CD4-positive, CD25-positive, alpha-beta regulatory T cell (primary cell): Measurements from ENCODE around the gene MAST1. TPM values are rescaled to one million over a fixed set of nuclear protein-coding genes. Genes with fewer than 3 reads are reported as not detected.

Experiments used
- ATAC-seq, 2 donors: fragments of 150-1000 bp; cut with Tn5 transposase; one replicate each; pipeline ENCODE4 v1.10.0; 2021; ENCODE audit warnings: low read depth in 2 of 2, moderate number of reproducible peaks in 2 of 2, moderate library complexity in 1 of 2
- DNase-seq, 3 donors: peaks; one replicate each; pipeline versions ENCODE4 v3.0.0 to v3.0.0-alpha.2; 2012 to 2022; ENCODE audit warnings: mixed read lengths in 1 of 3
- H3K27ac ChIP-seq: one replicate; pipeline ENCODE4 v1.7.0; 2013; ENCODE audit warnings: mild to moderate bottlenecking, low read length; ENCODE audit not compliant: insufficient read depth, poor library complexity, severe bottlenecking
- H3K27me3 ChIP-seq: one replicate; pipeline ENCODE4 v1.7.0; 2013; ENCODE audit warnings: low read length; ENCODE audit not compliant: control insufficient read depth, insufficient read depth
- H3K36me3 ChIP-seq: one replicate; pipeline ENCODE4 v1.7.0; 2013; ENCODE audit warnings: mild to moderate bottlenecking, low read length, moderate library complexity; ENCODE audit not compliant: control insufficient read depth, insufficient read depth
- H3K4me1 ChIP-seq: 2 replicates; pipeline ENCODE4 v1.7.0; 2013; ENCODE audit warnings: mild to moderate bottlenecking, low read length; ENCODE audit not compliant: insufficient read depth, control insufficient read depth, poor library complexity, severe bottlenecking
- H3K4me3 ChIP-seq: one replicate; pipeline ENCODE4 v1.7.0; 2013; ENCODE audit warnings: low read depth, mild to moderate bottlenecking, low read length, moderate library complexity
- H3K9me3 ChIP-seq, 2 experiments: 1 replicate in 1 of 2; 2 replicates in 1 of 2; pipeline ENCODE4 v1.7.0; 2013; ENCODE audit warnings: low read length in 2 of 2, mild to moderate bottlenecking in 1 of 2, moderate library complexity in 1 of 2; ENCODE audit not compliant: control insufficient read depth in 2 of 2
- H3K27ac Mint-ChIP-seq, 3 donors: one replicate each; pipeline ENCODE4 v1.8.0; 2020 to 2022; ENCODE audit warnings: mild to moderate bottlenecking in 3 of 3, mixed read lengths in 3 of 3, moderate library complexity in 2 of 3
- H3K27me3 Mint-ChIP-seq: one replicate; pipeline ENCODE4 v1.8.0; 2022; ENCODE audit warnings: mild to moderate bottlenecking, mixed read lengths
- H3K36me3 Mint-ChIP-seq: one replicate; pipeline ENCODE4 v1.8.0; 2020; ENCODE audit warnings: mixed read lengths
- H3K4me1 Mint-ChIP-seq, 4 donors: one replicate each; pipeline ENCODE4 v1.8.0; 2020 to 2022; ENCODE audit warnings: mixed read lengths in 4 of 4, mild to moderate bottlenecking in 1 of 4
- H3K4me3 Mint-ChIP-seq, 4 donors: one replicate each; pipeline ENCODE4 v1.8.0; 2020 to 2022; ENCODE audit warnings: mild to moderate bottlenecking in 4 of 4, mixed read lengths in 4 of 4, moderate library complexity in 3 of 4
- H3K9me3 Mint-ChIP-seq, 7 donors: one replicate each; pipeline ENCODE4 v1.8.0; 2020 to 2022; ENCODE audit warnings: mixed read lengths in 7 of 7, mild to moderate bottlenecking in 3 of 7, moderate library complexity in 2 of 7
- polyA plus RNA-seq, 4 donors: library from polyadenylated mRNA; unstranded; fragments of 300-500 nt; fragmentation: Illumina TruSeq; gene quantifications; one replicate each; pipeline ENCODE4 v1.2.3, GENCODE V29; 2021
- total RNA-seq: library from RNA; stranded (reverse); gene quantifications from one replicate; pipeline ENCODE4 v1.2.3, GENCODE V29; 2022

The MAST1 gene
- total and polyA plus RNA-seq, 5 donors from 2014 or later, result 0.05 to 1.8 (median 0.73) TPM; not detected in 1

DNA sequence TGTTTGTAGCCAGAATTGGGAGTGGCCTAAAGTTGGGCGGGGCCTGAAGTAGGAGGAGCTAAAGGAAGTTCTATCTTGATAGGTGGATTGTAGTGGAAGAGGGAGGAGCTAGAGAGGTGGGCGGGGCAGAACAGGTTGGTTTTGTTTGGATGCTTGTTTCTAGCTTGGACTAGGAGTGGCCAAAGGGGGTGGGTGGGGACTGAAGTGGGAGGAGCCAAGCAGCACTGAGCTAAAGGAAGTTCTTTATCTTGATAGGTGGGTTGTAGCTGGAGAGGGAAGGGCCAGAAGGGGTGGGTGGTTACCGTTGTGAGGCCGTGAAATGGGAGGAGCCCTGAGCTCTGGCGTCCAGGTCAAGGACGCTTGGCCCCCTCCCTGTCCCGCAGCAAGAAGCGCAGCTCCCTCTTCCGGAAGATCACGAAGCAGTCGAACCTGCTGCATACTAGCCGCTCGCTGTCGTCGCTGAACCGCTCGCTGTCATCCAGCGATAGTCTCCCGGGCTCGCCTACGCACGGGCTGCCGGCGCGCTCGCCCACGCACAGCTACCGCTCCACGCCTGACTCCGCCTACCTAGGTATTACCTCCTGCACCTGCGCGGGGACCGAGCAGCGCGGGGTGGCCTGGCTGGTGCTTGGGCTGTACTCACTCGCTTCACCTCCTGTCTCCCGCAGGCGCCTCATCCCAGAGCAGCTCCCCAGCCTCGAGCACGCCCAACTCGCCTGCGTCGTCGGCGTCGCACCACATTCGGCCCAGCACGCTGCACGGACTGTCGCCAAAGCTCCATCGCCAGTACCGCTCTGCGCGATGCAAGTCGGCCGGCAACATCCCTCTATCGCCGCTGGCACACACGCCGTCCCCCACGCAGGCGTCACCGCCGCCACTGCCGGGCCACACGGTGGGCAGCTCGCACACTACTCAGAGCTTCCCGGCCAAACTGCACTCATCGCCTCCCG lies 34.9 kb downstream of the MAST1 start:
- Mint-ChIP-seq H3K4me1 (peaks cover 0 to 14% (median 3%) of the 10 kb centered on the region in 4 donors), H3K27me3 (peaks cover 5% of the 10 kb centered on the region), H3K27ac (no peak overlapping the region), H3K4me3 (peak overlapping the region; percentile 3 to 83 (median 43)), H3K9me3 (peaks cover 0 to 5% (median 2%) of the 10 kb centered on the region in 7 donors), H3K36me3 (peaks cover 20% of the 10 kb centered on the region)
- ATAC-seq (peak; percentile 44 to 51), DNase-seq (peak; percentile 44 to 64 (median 55))
- H3K27ac ChIP-seq, result peak overlapping the region; percentile 15
- no peaks in the 10 kb centered on the region for H3K9me3 ChIP-seq
- H3K36me3 ChIP-seq, result peaks cover 17% of the 10 kb centered on the region
- no peaks in the 10 kb centered on the region for H3K27me3 ChIP-seq
- H3K4me1 ChIP-seq, result no peaks in the 10 kb centered on the region
- no peak overlapping the region for H3K4me3 ChIP-seq

DNA sequence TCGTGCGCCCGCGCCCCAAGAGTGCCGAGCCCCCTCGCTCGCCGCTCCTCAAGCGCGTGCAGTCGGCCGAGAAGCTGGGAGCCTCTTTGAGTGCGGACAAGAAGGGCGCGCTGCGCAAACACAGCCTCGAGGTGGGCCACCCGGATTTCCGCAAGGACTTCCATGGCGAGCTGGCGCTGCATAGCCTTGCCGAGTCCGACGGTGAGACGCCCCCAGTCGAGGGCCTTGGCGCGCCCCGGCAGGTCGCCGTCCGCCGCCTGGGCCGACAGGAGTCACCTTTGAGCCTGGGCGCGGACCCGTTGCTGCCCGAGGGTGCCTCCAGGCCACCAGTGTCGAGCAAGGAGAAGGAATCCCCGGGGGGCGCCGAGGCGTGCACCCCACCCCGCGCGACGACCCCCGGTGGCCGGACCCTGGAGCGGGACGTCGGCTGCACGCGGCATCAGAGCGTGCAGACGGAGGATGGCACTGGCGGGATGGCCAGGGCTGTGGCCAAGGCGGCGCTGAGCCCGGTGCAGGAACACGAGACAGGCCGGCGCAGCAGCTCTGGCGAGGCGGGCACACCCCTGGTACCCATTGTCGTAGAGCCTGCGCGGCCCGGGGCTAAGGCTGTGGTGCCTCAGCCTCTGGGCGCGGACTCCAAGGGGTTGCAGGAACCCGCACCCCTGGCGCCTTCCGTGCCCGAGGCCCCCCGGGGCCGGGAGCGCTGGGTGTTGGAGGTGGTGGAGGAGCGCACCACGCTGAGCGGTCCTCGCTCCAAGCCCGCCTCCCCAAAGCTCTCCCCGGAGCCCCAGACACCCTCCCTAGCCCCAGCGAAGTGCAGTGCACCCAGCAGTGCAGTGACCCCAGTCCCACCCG lies 35.8 kb downstream of the MAST1 start:
- H3K4me3 Mint-ChIP-seq, result peak overlapping the region in 1 of 4 donors; percentile 3
- H3K9me3 ChIP-seq, result no peaks in the 10 kb centered on the region
- peaks cover 0 to 19% (median 3%) of the 10 kb centered on the region in 4 donors for H3K4me1 Mint-ChIP-seq
- peaks cover 0 to 5% (median 2%) of the 10 kb centered on the region in 7 donors for H3K9me3 Mint-ChIP-seq
- peaks cover 24% of the 10 kb centered on the region for H3K36me3 Mint-ChIP-seq
- H3K4me3 ChIP-seq, result no peak overlapping the region
- H3K36me3 ChIP-seq, result peaks cover 23% of the 10 kb centered on the region
- DNase-seq (no peak), ATAC-seq (no peak)
- H3K27ac ChIP-seq, result no peak overlapping the region
- no peaks in the 10 kb centered on the region for H3K4me1 ChIP-seq
- H3K27ac Mint-ChIP-seq, result no peak overlapping the region
- H3K27me3 ChIP-seq, result no peaks in the 10 kb centered on the region
- peaks cover under 1% of the 10 kb centered on the region for H3K27me3 Mint-ChIP-seq

DNA sequence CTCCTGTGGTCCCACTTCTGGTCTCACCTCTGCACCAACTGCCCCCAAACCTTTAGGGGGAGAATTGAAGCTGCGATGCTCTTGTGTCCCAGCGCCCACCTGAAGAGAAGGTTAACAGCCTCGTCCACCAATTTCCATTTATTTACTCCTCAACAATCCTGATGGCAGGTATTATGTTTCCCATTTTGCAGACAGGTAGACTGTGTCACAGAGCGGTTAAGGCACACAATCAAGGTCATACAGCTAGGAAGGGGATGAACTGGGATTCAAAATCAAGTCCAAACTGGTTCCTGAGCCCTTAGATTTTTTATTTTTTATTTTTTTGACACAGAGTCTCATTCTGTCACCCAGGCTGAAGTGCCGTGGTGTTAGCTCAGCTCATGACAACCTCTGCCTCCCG lies 36.8 kb downstream of the MAST1 start:
- ATAC-seq (no peak), DNase-seq (no peak)
- H3K4me3 Mint-ChIP-seq, result peak overlapping the region in 1 of 4 donors; percentile 71
- Histone ChIP-seq H3K4me1 (peaks cover 4% of the 10 kb centered on the region), H3K9me3 (no peaks in the 10 kb centered on the region), H3K27me3 (no peaks in the 10 kb centered on the region), H3K36me3 (peaks cover 23% of the 10 kb centered on the region), H3K4me3 (no peak overlapping the region), H3K27ac (no peak overlapping the region)
- H3K27me3 Mint-ChIP-seq, result no peaks in the 10 kb centered on the region
- peaks cover 0 to 24% (median 5%) of the 10 kb centered on the region in 4 donors for H3K4me1 Mint-ChIP-seq
- peaks cover 0 to 5% (median 2%) of the 10 kb centered on the region in 7 donors for H3K9me3 Mint-ChIP-seq
- peaks cover 24% of the 10 kb centered on the region for H3K36me3 Mint-ChIP-seq
- no peak overlapping the region for H3K27ac Mint-ChIP-seq

DNA sequence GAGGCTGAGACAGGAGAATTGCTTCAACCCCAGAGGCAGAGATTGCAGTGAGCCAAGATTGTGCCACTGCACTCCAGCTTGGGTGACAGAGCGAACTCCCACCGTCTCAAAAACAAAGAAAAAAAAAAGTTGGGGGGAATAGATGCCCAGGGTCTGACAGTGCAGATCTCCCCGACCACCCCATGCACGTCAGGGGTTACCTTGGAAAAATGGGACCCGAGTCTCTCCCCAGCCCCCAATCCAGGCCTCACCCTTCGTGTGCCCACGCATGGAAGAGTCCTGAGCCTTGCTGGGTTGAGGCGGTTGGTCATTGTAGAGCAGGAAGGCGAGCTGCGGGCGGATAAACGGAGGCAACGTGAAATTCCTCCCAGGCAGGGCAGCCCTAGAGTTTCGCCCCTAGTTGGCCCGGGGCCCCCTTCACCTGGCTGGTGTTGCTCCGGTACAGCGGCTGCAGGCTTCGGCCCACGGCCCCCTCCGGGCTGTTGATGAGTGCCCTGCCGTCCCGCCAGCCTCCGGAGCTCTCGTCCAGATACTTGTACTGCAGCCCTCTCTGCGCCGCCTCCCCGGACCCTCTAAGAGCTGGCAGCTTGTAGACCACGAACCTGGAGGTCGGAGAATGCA lies 42.3 kb downstream of the MAST1 start:
- peaks cover 23% of the 10 kb centered on the region for H3K36me3 ChIP-seq
- H3K27me3 ChIP-seq, result no peaks in the 10 kb centered on the region
- ATAC-seq (no peak), DNase-seq (no peak)
- H3K4me3 ChIP-seq, result peak overlapping the region; percentile 61
- peaks cover 0 to 3% (median 0%) of the 10 kb centered on the region in 7 donors for H3K9me3 Mint-ChIP-seq
- H3K27ac ChIP-seq, result peak overlapping the region; percentile 70
- peak overlapping the region; percentile 43 to 82 (median 81) for H3K27ac Mint-ChIP-seq
- H3K9me3 ChIP-seq, result peaks cover 0 to 6% of the 10 kb centered on the region in 2 experiments
- H3K4me1 Mint-ChIP-seq, result peaks cover 0 to 41% (median 11%) of the 10 kb centered on the region in 4 donors
- no peaks in the 10 kb centered on the region for H3K27me3 Mint-ChIP-seq
- H3K4me3 Mint-ChIP-seq, result peak overlapping the region; percentile 89 to 96 (median 92)
- H3K4me1 ChIP-seq, result peaks cover 29% of the 10 kb centered on the region
- H3K36me3 Mint-ChIP-seq, result peaks cover 8% of the 10 kb centered on the region

DNA sequence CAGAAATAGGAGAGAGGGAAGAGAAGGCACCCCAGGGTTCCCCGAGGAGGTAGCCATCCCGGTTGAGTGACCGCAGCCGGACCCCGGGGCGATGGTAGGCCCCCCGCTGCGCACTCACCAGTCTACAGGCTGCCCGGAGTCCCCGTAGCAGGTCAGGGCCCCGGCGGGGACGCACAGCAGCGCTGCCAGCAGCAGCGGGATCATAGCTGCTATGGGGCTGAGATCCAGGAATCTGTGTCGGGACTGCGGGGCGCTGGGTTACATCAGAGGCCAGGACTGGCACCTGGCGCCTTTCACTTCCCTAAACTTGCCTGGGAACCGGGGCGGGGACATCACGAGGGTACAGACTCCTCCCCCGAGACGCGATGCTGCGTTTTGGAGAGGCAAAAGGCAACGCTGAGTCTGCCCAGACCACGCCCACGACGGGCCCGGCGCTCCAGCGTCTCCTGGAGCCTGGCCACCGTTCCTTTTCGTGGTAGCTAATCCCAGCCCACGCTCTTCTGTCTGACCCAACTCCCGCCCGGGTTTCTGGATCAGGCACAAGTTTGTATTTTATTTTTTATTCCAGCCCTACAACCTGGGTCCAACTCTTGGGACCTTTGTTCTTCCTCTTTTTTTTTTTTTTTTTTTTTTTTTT lies 43.0 kb downstream of the MAST1 start, which contains the start of gene DNASE2:
DNASE2 (minus strand) TSS at position 278 of the 637 bp plus-strand sequence; CDS start at position 204, 74 bp downstream.
- Histone ChIP-seq H3K9me3 (peaks cover 0 to 6% of the 10 kb centered on the region in 2 experiments), H3K4me1 (peaks cover 34% of the 10 kb centered on the region), H3K36me3 (peaks cover 17% of the 10 kb centered on the region), H3K27me3 (no peaks in the 10 kb centered on the region), H3K27ac (peak within 1 kb of the TSS; percentile 70), H3K4me3 (peak within 1 kb of the TSS; percentile 61)
- Mint-ChIP-seq H3K9me3 (peaks cover 0 to 3% (median 0%) of the 10 kb centered on the region in 7 donors), H3K36me3 (peaks cover 8% of the 10 kb centered on the region), H3K27ac (peak within 1 kb of the TSS; percentile 81 to 92 (median 86)), H3K27me3 (no peaks in the 10 kb centered on the region), H3K4me3 (peak within 1 kb of the TSS; percentile 89 to 96 (median 92)), H3K4me1 (peaks cover 0 to 43% (median 11%) of the 10 kb centered on the region in 4 donors)
- ATAC-seq, result peak; percentile 76 to 82
- peak; percentile 80 to 95 (median 83) for DNase-seq

DNA sequence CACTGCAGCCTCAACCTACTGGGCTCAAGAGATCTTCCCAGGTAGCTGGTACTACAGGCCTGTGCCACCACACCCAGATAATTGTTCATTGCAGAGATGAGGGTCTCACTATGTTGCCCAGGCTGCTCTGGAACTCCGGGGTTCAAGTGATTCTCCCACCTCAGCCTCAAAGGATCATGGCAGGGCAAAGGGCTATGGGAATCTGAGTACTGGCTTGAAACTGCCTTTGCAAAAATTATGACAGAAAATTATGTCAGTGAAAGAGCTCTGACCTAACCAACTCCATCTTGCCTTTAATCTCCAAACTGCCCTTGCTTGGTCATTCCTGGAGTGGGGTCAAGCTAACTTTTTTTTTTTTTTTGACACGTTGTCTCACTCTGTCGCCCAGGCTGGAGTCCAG lies 44.3 kb downstream of the MAST1 start:
- Histone ChIP-seq H3K9me3 (peaks cover 0 to 6% of the 10 kb centered on the region in 2 experiments), H3K4me3 (no peak overlapping the region), H3K36me3 (peaks cover 12% of the 10 kb centered on the region), H3K27me3 (no peaks in the 10 kb centered on the region), H3K4me1 (peaks cover 34% of the 10 kb centered on the region), H3K27ac (no peak overlapping the region)
- Mint-ChIP-seq H3K4me3 (peak overlapping the region; percentile 81 to 94 (median 90)), H3K9me3 (peaks cover 0 to 3% (median 0%) of the 10 kb centered on the region in 7 donors), H3K4me1 (peaks cover 0 to 43% (median 11%) of the 10 kb centered on the region in 4 donors), H3K27me3 (no peaks in the 10 kb centered on the region), H3K27ac (peak overlapping the region in 1 of 3 donors; percentile 11), H3K36me3 (peaks cover 8% of the 10 kb centered on the region)
- DNase-seq (no peak), ATAC-seq (no peak)
